Measurements from ENCODE around the gene SLC17A2. TPM values are rescaled to one million over a fixed set of nuclear protein-coding genes. Genes with fewer than 3 reads are reported as not detected.
"Not testable (repeated sequence)": the region's sequence is repeated elsewhere in the genome, so short reads cannot be mapped to it uniquely, and the experiment has no call there.

Gene SLC17A2
- total RNA-seq, 4 donors from 2014 or later = not detected

DNA sequence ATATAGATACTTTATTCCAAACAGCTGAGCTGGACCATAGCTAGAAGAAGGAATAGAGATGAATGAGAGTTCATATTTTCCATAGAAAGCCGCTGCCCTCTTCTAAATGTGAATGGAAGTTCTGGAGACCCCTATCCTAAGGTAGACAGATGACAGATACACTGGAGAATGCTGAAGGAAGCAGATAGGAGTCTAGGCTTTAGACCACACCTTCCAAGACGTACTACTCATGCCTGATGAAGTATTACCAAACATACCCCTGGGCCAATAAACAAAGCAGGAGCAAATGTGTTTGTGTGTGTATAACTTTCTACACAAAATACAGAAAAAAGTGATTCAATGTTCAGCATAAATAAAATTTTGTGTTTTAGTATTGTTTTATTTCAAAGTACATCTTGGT is 9.1 kb upstream of the SLC17A2 start:
- Histone ChIP-seq H3K27me3 (no peaks in the 10 kb centered on the region), H3K4me1 (no peaks in the 10 kb centered on the region), H3K9me3 (no peaks in the 10 kb centered on the region), H3K4me3 (no peak overlapping the region), H3K36me3 (no peaks in the 10 kb centered on the region), H3K27ac (no peak overlapping the region)
- TF ChIP-seq POLR2AphosphoS5 (IDR thresholded peaks at IDR 0.05) = no peak
- TF ChIP-seq, protein P1, sequence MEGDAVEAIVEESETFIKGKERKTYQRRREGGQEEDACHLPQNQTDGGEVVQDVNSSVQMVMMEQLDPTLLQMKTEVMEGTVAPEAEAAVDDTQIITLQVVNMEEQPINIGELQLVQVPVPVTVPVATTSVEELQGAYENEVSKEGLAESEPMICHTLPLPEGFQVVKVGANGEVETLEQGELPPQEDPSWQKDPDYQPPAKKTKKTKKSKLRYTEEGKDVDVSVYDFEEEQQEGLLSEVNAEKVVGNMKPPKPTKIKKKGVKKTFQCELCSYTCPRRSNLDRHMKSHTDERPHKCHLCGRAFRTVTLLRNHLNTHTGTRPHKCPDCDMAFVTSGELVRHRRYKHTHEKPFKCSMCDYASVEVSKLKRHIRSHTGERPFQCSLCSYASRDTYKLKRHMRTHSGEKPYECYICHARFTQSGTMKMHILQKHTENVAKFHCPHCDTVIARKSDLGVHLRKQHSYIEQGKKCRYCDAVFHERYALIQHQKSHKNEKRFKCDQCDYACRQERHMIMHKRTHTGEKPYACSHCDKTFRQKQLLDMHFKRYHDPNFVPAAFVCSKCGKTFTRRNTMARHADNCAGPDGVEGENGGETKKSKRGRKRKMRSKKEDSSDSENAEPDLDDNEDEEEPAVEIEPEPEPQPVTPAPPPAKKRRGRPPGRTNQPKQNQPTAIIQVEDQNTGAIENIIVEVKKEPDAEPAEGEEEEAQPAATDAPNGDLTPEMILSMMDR (IDR thresholded peaks at IDR 0.05) = no peak
- 61 to 72% methylated on average over 2 of the region's 2 CpGs for WGBS, 2 donors (ENCODE audit: low coverage in 1 of 2)
- ATAC-seq = no peak

DNA sequence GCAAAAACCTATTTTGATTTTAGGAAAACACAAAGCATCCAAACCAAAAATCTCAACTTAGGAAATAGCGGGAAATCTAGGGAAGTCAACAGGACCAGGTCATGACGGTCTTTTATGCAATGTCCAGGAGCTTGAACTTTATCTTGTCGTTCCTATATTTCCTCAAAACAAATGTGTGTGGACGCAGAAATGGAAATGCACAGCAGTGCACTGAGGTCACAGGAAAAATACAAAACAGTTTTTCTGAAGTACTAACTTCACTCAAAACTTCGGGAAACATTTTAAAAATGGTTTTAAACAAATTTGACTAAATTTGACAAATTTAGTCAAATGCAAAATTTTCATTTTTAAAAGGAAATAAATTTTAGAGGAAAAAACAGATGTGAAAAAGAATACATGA is 5.5 kb upstream of the SLC17A2 start:
- no peaks in the 10 kb centered on the region for H3K9me3 ChIP-seq
- TF ChIP-seq, protein P1 (IDR thresholded peaks at IDR 0.05) = no peak
- TF ChIP-seq EP300 (IDR thresholded peaks at IDR 0.05) (no peak), POLR2A (IDR thresholded peaks at IDR 0.05) (no peak), POLR2AphosphoS5 (IDR thresholded peaks at IDR 0.05) (no peak)
- H3K36me3 ChIP-seq = no peaks in the 10 kb centered on the region
- no peaks in the 10 kb centered on the region for H3K4me1 ChIP-seq
- H3K27ac ChIP-seq = no peak overlapping the region
- 65 to 91% methylated on average over 3 to 5 of the region's 5 CpGs for WGBS, 2 donors (ENCODE audit: low coverage in 1 of 2)
- ATAC-seq = no peak
- no peak overlapping the region for H3K4me3 ChIP-seq
- no peaks in the 10 kb centered on the region for H3K27me3 ChIP-seq

DNA sequence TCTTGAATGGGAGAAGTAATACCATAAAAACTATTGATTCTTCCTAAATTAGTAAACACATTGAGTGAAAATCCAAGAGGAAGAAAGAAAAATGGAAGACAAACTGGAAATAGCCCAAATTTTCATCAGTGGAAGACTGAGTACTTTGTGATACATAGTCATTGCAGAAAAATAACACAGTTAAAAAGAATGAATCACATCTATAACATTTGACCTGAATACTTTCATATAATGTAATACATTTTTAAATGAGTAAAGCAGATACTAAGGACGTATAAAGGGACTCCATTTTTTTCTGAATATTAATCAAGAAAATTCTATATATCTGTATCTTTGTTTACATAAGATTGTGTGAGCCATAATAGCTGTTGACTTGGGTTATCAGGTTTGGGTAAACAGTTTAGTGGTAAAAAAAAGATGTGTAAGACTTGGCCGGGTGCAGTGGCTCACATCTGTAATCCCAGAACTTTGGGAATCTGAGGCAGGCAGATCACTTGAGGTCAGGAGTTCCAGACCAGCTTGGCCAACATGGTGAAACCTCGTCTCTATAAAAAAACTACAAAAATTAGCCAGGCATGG is 4.3 kb upstream of the SLC17A2 start:
- TF ChIP-seq POLR2A (IDR thresholded peaks at IDR 0.05) (no peak), POLR2AphosphoS5 (IDR thresholded peaks at IDR 0.05) (no peak), EP300 (IDR thresholded peaks at IDR 0.05) (no peak)
- TF ChIP-seq, protein P1 (IDR thresholded peaks at IDR 0.05) = no peak
- H3K4me3 ChIP-seq = no peak overlapping the region
- no peaks in the 10 kb centered on the region for H3K9me3 ChIP-seq
- ATAC-seq = no peak
- no peaks in the 10 kb centered on the region for H3K36me3 ChIP-seq
- H3K27ac ChIP-seq = no peak overlapping the region
- H3K27me3 ChIP-seq = no peaks in the 10 kb centered on the region
- H3K4me1 ChIP-seq = no peaks in the 10 kb centered on the region
- WGBS, 2 donors (ENCODE audit: low coverage in 1 of 2) = 55 to 73% methylated on average over 2 to 3 of the region's 3 CpGs

DNA sequence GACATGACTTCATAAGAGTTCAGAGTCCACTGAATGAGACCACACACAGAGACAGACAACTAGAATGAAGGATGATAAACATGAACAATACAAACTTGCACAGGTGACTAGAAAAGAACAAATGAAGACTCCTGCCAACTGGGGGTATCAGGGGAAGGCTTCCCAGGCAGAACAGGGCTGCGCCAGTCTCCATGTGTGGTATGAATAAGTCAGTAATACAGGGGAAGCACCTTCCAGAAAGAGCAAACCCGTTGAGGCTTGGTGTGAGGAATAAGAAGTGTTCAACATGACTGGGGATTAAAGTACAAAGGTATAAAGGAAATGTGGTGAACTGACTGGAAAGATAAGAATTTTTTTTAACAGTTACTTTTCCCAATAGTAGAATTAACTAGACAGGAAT is 3.7 kb upstream of the SLC17A2 start:
- no peaks in the 10 kb centered on the region for H3K27me3 ChIP-seq
- H3K36me3 ChIP-seq = no peaks in the 10 kb centered on the region
- H3K9me3 ChIP-seq = no peaks in the 10 kb centered on the region
- H3K27ac ChIP-seq = no peak overlapping the region
- H3K4me3 ChIP-seq = no peak overlapping the region
- TF ChIP-seq POLR2AphosphoS5 (IDR thresholded peaks at IDR 0.05) (no peak), POLR2A (IDR thresholded peaks at IDR 0.05) (no peak), EP300 (IDR thresholded peaks at IDR 0.05) (no peak)
- TF ChIP-seq, protein P1 (IDR thresholded peaks at IDR 0.05) = no peak
- no peaks in the 10 kb centered on the region for H3K4me1 ChIP-seq
- no peak for ATAC-seq
- WGBS, 2 donors (ENCODE audit: low coverage in 1 of 2) = 66 to 82% methylated on average over 1 to 2 of the region's 2 CpGs

DNA sequence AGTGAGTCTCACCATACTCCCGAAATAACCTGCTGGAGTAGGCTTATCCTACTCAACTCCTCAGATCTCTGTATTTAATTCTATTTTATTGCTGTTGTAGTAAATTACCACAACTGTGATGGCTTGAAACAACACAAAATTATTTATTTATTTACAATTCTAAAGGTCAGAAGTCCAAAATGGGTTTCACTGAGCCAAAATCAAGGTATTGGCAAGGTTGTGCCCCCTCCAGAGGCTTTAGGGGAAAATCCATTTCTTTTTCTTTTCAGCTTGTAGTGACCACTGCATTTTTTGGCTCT is 869 bp upstream of the SLC17A2 start:
- TF ChIP-seq POLR2AphosphoS5 (IDR thresholded peaks at IDR 0.05) (no peak), EP300 (IDR thresholded peaks at IDR 0.05) (no peak), POLR2A (IDR thresholded peaks at IDR 0.05) (no peak)
- TF ChIP-seq, protein P1 (IDR thresholded peaks at IDR 0.05) = no peak
- no peak for ATAC-seq

DNA sequence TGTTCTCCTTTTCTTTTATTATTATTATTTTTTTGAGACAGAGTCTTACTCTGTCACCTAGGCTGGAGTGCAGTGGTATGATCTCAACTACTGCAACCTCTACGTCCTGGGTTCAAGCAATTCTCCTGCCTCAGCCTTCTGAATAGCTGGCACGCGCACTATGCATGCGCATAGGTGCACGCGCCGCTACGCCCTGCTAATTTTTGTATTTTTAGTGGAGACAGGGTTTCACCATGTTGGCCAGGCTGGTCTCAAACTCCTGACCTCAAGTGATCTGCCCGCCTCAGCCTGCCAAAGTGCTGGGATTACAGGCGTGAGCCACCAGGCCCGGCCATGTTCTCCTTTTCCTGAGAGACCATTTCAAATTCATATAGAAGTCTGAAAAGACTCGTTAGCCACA is 706 bp downstream of the SLC17A2 start:
- WGBS, 2 donors (ENCODE audit: low coverage in 1 of 2) = 93 to 96% methylated on average over 3 to 12 of the region's 12 CpGs
- not testable (repeated sequence) for H3K27me3 ChIP-seq, H3K4me3 ChIP-seq, ATAC-seq, H3K9me3 ChIP-seq, H3K36me3 ChIP-seq, H3K4me1 ChIP-seq, H3K27ac ChIP-seq

More for the DNA sequence above, 869 bp upstream of the SLC17A2 start:
- WGBS, 2 donors (ENCODE audit: low coverage in 1 of 2) = 42% methylated on average over 1 of the region's 1 CpG; no CpG with 5 or more reads in 1 of the 2 donors
- H3K36me3 ChIP-seq = no peaks in the 10 kb centered on the region
- H3K4me1 ChIP-seq = no peaks in the 10 kb centered on the region
- H3K9me3 ChIP-seq = no peaks in the 10 kb centered on the region
- no peaks in the 10 kb centered on the region for H3K27me3 ChIP-seq
- no peak overlapping the region for H3K27ac ChIP-seq
- H3K4me3 ChIP-seq = no peak overlapping the region

All from gastroesophageal sphincter (tissue), 4 donors.